Tibial nerve (tissue), 4 donors: Measurements from ENCODE around the gene SLC2A8.

Experiments
- CTCF ChIP-seq, 5 experiments: fragments of 200-600 bp in 3 of 5; fragments of 450-650 bp in 2 of 5; sonication (generic) in 3 of 5; IDR thresholded peaks; one replicate each; pipeline ENCODE4 v1.5.1; 2016 to 2019; ENCODE audit warnings: antibody characterized with exemption in 5 of 5, mild to moderate bottlenecking in 3 of 5, moderate library complexity in 2 of 5
- EP300 ChIP-seq, 2 donors: sonication (generic); formaldehyde crosslinking; IDR thresholded peaks; one replicate each; pipeline ENCODE4 v1.6.1; 2017; ENCODE audit warnings: antibody characterized with exemption in 2 of 2, mild to moderate bottlenecking in 1 of 2

GRCh38 chr9:127415141-127415540 lies 18.2 kb downstream of the SLC2A8 start:
- TF ChIP-seq EP300 (IDR thresholded peaks at IDR 0.05) (no peak), CTCF (IDR thresholded peaks at IDR 0.05) (no peak)
